Amniotic epithelial cell (primary cell): Measurements from ENCODE around the gene WFDC9.
"Not testable (repeated sequence)": the region's sequence is repeated elsewhere in the genome, so short reads cannot be mapped to it uniquely, and the experiment has no call there.

Experiments
- DNase-seq: peaks from one replicate; pipeline ENCODE4 v3.0.0-alpha.2; 2010; ENCODE audit warnings: low read depth

The WFDC9 gene

DNA sequence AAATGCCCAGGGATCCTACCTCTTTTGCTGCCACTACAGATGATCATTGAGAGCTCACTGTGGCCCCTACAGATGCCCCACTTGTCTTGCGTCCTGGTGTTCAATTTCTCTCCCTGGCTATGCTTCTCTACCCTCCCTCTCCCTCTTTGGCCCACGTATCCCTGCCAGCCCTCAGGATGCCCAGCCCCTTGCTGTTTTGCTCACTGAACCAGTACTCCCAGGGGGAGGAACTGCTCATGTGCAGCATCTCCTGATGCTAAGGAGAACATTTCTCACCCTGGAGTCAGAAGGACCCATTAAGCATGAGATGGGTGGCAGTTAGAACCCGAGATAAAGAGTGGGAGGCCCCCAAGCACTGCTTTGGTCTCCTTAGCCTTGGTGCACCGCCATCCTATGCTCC lies at the start of gene WFDC9:
Gene WFDC9 (minus strand): TSS at position 101 of the 400 bp plus-strand sequence. CDS start 21,103 bp downstream, outside the sequence.
- DNase-seq, result no peak

DNA sequence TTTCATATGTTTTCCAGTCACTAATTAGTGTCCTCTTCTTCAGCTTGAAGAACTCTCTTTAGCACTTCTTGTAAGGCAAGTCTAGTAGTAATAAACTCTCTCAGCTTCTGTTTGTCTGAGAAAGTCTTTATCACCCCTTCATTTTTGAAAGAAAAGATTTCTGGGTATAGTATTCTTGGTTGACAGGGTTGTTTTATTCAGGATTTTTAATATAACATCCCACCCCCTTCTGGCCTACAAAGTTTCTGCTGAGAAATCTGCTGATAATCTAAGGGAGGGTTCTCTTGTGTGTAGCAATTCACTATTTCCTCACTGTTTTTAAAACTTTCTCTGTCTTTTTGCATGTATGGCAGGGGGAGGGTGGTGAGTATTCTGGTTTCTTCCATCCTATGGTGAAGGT lies 48.6 kb upstream of the WFDC9 start:
- no peak for DNase-seq

DNA sequence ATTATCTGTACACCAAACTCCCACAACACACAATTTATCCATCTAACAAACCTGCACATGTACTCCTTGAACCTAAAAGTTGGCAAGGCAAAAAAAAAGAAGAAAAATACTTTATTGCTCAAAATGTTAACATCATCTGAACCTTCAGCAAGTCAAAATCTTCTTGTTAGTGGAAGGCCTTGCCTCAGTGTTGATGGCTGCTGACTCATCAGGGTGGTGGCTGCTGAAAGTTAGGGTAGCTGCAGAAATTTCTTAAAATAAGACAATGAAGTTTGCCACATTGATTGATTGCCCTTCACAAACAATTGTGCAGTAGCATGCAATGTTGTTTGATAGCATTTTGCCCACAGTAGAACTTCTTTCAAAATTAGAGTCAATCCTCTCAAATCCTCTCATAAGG lies 41.7 kb upstream of the WFDC9 start:
- DNase-seq, result no peak

DNA sequence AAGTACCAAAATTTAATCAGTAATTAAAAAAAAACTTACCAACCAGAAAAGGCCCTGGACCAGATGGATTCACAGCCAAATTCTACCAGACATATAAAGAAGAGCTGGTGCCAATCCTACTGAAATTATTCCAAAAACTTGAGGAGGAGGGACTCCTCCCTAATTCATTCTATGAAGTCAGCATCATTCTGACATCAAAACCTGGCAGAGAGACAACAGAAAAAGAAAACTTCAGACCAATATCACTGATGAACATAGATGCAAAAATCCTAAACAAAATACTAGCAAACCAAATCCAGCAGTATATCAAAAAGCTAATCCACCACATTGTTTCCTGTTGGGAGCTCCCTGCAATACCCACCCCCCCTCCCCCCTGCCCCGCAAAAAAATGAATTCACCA lies 39.1 kb upstream of the WFDC9 start, which contains the start of gene WFDC11:
Gene WFDC11 (minus strand): TSS at position 101 of the 400 bp plus-strand sequence. CDS start 19,639 bp downstream, outside the sequence.
- DNase-seq, result no peak

DNA sequence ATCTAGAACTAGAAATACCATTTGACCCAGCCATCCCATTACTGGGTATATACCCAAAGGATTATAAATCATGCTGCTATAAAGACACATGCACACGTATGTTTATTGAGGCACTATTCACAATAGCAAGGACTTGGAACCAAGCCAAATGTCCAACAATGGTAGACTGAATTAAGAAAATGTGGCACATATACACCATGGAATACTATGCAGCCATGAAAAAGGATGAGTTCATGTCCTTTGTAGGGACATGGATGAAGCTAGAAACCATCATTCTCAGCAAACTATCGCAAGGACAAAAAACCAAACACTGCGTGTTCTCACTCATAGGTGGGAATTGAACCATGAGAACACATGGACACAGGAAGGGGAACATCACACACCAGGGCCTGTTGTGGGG lies 26.0 kb upstream of the WFDC9 start:
- DNase-seq, result not testable (repeated sequence)

DNA sequence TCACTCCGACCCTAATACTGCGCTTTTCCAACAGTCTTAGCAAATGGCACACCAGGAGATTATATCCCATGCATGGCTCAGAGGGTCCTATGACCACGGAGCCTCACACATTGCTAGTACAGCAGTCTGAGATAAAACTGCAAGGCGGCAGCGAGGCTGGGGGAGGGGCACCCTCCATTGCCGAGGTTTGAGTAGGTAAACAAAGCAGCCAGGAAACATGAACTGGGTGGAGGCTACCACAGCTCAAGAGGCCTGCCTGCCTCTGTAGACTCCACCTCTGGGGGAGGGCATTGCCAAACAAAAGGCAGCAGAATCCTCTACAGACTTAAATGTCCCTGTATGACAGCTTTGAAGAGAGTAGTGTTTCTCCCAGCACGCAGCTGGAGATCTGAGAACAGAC lies 20.6 kb upstream of the WFDC9 start:
- DNase-seq, result not testable (repeated sequence)

DNA sequence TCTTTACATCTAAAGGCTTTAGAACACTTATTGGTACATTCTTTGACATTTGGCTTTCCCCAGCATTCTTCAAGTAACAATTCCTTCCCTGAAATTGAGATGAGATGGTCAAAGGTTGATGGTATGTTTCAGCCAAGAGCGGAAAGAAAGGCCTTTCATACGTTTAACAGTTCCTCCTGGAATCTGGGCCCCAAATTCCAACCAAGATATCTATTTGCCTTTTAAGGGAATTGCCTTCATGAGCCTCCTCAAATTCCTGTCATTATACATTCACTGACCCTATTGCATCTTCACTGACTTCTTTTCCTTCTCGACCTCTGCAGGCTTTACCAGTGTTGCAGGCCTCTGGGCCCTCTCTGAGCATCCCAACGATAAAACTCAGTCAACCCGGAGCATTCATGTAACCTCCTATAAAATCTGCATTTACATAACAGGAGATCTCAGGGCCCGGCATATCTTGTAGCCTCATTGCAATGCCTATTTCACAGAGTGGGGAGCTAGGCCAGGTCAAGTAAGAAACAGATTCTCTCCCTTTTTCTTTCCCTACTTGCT lies 18.3 kb upstream of the WFDC9 start:
- DNase-seq, result no peak

DNA sequence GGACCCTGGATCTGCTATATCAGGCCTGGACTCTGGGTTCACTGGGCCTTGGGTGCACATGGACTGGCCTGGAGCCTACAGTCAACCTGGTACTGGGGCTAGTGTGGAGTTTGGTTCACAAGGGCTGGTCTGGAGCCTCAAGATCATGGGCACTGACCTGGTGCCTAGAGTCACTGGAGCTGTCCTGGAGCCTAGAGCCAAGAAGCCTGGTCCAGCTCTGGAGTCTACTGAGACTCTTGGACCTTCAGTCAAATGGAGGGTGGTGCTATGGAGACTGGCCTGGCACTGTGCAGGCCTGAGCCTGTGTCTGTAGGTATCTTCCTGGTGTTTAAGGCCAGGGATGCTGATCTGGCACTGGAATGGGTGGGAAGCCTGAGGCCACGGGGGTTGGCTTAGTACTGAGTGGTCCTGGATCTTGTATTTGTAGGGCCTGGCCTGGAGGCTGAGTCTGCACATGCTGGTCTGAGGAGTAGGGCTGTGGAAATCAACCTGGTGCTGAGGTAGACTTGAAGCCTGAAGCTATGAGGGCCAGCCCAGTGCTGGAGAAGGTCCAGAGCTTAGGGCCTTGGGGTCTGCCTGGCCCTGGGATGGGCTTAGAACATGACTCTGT lies 16.5 kb upstream of the WFDC9 start:
- no peak for DNase-seq

DNA sequence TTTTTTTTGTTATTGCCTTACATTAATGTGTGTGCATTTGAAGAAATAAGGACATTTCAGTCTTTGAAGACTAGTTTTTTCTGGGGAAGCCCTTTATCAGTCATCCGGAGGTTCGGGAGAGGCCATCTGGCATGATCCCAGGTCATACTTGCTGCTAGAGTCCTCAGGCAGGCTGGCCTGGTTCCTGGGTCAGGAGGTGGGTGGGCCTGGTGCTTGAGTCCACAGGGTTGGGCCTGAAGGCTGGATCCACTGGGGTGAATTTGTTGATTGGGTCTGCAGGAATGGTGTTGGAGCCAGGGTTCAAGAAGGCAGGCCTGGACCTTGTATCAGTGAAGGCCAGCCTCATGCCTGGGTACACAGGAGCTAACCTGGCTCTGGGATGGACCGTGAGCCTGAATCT lies 15.8 kb upstream of the WFDC9 start:
- no peak for DNase-seq

DNA sequence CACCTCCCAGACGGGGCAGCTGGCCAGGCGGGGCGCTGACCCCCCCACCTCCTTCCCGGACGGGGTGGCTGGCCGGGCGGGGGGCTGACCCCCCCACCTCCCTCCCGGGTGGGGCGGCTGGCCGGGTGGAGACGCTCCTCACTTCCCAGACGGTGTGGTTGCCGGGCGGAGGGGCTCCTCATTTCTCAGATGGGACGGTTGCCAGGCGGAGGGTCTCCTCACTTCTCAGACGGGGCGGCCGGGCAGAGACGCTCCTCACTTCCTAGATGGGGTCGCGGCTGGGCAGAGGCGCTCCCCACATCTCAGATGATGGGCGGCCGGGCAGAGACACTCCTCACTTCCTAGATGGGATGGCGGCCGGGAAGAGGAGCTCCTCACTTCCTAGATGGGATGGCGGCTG lies 14.8 kb upstream of the WFDC9 start:
- DNase-seq, result not testable (repeated sequence)

DNA sequence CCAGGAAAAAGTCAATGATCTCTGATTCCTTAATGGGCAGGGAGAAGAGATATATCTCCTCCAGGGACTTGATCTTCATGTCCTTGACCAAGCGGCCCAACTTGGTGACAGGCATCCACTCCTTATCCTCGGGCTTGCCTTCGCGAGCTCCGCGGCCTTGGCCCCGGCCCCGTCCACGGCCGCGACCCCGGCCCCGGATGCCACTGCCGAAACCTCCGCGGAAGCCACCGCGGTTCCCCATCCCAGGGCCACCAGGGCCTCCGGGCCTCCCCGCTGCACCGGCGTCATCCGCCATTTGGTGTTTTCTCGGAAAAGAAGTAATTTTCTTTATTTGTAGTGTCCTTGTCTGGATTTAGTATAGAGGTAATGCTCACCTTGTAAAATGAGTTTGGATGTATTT lies 10.0 kb upstream of the WFDC9 start:
- not testable (repeated sequence) for DNase-seq

DNA sequence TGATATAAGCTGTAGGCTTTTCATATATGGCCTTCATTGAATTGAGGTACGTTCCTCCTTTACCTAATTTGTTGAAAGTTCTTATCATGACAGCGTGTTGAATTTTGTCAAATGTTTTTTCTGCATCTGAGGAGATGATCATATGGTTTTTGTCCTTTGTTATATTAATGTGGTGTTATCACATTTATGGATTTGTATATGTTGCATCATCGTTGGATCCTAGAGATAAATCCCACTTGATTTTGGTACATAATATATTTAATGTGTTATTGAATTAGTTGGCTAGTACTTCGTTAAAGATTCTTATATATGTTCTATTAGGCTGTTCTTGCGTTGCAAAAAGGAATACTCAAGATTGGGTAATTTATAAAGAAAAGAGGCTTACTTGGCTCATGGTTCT lies 8.6 kb upstream of the WFDC9 start:
- DNase-seq, result no peak

DNA sequence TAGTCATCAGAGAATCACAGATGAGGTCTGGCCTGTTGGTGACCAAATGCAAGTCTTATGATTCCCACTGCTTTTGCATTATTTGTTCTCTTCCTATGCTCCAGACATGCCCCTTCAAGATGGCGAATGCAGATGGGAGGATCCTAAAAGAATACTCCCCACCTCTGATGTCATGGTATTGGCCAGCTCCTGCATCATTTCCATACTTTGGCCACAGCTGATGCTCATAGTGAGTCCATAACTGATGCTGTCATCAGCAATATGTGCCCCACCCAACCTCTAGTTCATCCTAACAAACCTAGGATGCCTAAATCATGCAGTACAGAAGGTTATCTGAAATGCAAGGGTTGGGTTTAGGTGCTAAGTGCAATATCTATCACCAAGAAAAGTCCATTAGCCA lies 5.4 kb upstream of the WFDC9 start:
- DNase-seq, result no peak

DNA sequence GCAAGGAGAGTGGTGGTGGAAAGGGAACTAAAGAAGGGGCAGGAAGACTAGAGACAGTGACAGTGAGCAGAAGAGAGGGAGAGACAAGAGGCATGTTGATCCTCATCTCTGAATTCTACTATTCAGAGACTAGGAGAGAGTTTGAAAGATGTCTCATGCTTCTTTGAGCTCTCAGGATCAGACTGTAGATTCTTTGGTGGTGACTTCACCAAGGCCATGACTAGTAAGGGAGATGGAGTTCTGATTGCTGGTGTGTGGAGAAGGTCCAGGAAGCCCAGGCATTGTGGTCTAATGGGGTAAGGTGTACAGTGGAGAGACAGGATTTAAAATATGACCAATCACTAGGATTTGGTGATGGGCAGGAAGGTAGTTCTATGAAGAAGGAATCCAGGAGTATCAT lies 713 bp downstream of the WFDC9 start:
- DNase-seq, result peak; percentile 8

DNA sequence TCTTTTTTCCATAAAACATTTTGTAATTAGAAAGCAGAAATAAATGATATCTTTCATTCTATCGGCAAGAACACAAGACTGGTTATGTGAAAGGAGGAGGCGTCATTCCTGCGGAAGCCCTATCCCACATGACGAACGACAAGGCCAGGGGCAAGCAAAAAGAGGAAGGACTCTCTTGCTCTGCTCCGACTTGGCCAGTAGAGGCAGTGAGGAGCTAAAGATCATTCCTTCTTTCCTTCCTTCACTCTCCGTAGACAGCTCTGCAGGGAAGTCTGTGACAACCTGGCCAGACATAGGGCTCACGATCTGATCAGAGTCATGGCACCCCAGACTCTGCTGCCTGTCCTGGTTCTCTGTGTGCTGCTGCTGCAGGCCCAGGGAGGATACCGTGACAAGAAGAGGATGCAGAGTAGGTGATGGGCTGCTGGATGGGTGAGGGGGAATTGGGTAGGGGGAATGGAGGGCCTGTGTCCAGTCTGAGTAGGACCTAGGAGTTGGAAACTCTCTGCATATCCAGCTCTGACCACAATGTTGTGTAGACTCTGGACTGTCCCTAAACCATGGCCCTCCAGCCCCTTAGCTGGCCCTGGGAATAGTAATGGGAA lies 1.5 kb downstream of the WFDC9 start, which contains the start of gene WFDC10A:
Gene WFDC10A (plus strand): TSS at position 244 of the 605 bp plus-strand sequence. CDS start 75 bp downstream, at position 319.
- peak; percentile 58 for DNase-seq

DNA sequence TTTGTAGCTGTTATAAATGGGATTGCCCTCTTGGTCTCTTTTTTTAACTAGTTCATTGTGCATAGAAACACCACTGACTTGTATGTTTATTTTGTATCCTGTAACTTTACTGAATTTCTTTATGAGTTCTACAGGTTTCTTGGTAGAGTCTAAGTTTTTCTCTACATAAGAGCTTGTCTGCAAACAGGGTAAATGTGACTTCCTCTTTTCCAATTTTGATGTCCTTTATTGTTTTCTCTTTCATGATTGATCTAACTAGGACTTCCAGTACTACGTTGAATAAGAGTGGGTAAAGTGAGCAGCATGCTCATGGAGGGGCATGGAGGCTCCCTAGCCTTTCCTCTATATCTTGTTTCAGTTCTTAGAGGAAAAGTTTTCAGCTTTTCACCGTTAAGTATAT lies 4.5 kb downstream of the WFDC9 start:
- DNase-seq, result no peak

DNA sequence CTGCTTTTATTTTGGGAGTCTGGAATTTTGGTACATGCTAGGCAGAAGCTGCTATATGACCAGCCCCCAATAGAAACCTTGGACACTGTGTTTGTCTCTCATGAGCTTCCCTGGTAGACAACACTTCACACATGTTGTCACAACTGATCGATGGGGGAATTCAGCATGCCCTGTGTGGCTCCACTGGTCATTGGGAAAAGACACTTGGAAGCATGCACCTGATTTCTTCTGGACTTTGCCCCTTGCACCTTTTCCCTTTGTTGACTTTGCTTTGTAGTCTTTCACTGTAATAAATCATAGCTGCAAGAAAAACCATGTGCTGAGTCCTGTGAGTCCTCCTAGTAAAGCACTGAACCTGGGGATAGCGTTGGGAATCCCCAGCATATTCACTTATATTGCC lies 9.5 kb downstream of the WFDC9 start:
- no peak for DNase-seq

DNA sequence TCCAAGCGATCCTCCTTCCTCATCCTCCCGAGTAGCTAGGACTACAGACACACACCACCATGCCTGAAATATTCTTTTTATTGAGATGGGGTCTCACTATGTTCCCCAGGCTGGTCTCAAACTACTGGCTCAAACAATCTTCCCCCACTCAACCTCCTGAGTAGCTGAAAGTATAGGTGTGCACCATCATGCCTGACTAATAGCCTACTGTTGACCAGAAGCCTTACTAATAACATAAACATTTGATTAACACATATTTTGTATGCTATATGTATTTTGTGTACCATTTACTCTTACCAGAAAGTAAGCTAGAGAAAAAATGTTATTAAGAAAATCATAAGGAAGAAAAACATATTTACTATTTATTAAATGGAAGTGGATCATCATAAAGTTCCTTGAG lies 13.5 kb downstream of the WFDC9 start:
- no peak for DNase-seq

DNA sequence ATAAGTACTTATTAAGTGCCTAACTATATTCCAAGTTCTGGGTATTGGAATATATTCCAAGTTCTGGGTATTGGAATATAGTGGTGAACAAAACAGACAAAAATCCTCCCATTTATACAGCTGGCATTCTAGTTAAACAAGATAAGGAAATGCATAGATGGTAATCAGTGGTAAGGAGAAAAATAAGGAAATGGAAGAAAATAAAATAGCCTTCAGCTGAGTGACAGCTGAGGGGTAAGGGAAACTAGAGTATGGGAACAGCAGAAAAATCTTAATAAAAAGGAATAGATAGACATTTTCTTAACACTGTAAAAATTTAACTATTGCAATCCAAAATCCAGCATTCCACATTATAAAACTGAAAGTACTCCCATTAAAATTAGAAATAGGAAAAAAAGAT lies 18.8 kb downstream of the WFDC9 start:
- DNase-seq, result no peak

DNA sequence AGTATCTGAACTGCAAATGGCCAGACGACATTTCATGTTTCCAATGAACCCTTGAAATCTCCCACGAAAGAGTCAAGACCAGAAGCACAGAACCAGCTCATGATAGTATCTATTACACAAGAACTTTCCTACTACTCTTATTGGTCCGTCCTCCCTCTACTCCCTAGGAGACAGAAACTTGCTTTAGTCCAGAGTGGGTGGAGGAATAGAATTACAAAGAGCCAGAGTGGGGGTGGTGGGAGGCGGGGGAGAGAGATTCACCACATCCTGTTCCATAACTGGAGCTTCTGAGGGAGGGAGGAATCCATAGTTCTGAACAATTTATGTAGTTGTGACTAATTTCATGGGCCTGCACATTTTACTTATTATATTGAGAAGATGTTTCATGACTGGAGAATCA lies 20.0 kb downstream of the WFDC9 start:
- peak; percentile 85 for DNase-seq

DNA sequence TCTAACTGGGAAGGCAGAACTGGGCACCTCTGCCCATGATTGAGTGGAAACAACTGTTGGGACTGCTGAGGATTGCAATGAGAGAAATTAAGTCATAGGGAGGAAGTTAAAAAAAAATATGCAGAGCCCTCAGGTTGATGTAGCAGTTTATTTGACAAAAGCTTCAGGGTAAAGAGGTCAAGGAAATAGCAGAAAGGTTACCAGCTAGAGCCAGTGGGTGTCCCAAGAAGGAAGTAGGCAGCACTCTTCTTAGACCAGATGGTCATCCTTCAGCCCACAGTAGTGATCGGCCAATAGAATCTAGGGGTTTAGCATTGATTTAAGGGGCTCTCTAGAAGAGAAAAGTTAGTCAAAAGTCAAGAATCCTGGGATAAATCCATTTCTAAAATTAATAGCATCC lies 23.3 kb downstream of the WFDC9 start:
- no peak for DNase-seq

DNA sequence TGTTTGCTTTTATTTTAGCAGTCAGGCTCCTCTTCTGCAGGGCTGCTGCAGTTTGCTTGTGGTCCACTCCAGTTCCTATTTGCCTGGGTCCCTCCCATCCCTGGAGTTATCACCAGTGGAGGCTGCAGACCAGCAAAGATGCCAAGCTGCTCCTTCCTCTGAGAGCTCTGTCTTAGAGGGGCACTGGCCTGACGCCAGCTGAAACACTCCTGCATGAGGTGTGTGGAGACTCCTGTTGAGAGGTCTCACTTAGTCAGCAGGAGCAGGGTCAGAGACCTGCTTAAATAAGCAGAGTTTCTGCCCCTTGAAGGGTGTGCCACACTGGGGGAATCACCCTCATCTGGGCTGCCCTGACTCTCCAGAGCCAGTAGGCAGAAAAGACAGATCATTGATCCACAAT lies 35.8 kb downstream of the WFDC9 start:
- no peak for DNase-seq

DNA sequence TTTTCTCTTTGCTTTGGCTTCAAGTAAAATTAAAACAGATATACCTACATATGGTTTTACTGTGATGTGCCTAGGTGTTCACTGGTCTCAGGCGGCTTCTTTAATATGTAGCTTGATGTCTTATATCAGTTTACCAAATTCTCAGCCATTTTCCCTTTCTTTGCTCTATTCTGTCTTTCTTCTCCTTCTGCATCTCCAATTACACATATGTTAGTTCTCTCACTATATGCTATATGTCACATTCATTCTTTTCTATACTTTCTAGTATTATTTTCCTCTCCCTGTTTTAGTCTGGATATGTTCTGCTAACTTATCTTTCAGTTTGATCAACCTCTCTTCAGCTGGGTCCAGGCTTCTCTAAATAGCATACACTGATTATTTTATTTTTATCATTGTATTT lies 37.6 kb downstream of the WFDC9 start:
- DNase-seq, result no peak
